NCI-H2196 (cell line): ENCODE results near the gene OR52E5.

Experiments
- DNase-seq: peaks from one replicate; lab custom pipeline; 2025; ENCODE audit not compliant: unreplicated experiment; lab: John Stamatoyannopoulos, UW

Gene OR52E5

GRCh38 chr11:5932671-5933070 lies 39.7 kb downstream of the OR52E5 start:
- no peak for DNase-seq

- DNase-seq = no peak
These were observed 40.1 kb downstream of the OR52E5 start for GRCh38 chr11:5933116-5933515.

GRCh38 chr11:5937868-5938602 lies 45.0 kb downstream of the OR52E5 start:
- DNase-seq = no peak

- no peak for DNase-seq
These were observed 45.6 kb downstream of the OR52E5 start for GRCh38 chr11:5938603-5938965.

GRCh38 chr11:5940748-5941147 lies 47.7 kb downstream of the OR52E5 start:
- DNase-seq = no peak

GRCh38 chr11:5941951-5942350 lies 48.9 kb downstream of the OR52E5 start, which contains the start of gene OR56A3:
OR56A3 (plus strand) TSS chr11:5942251; CDS start chr11:5947347, 5,096 bp downstream.
- DNase-seq = no peak
